H1 (cell line): ENCODE results near the gene GTF2A1L.

ENCODE experiments used
- CEBPB ChIP-seq: IDR thresholded peaks from 2 replicates; pipeline ENCODE4 v1.6.1; 2012; ENCODE audit warnings: low read depth, low read length
- CHD2 ChIP-seq: IDR thresholded peaks from 2 replicates; pipeline ENCODE4 v1.6.1; 2012; ENCODE audit warnings: low read length, improper control_type of control experiment
- CTCF ChIP-seq, 3 experiments: IDR thresholded peaks; 1 replicate in 2 of 3; 2 replicates in 1 of 3; pipeline versions ENCODE4 v1.5.1 to v1.6.1; 2011; ENCODE audit warnings: low read length in 3 of 3, mild to moderate bottlenecking in 3 of 3, inconsistent platforms in 2 of 3, low read depth in 1 of 3, moderate library complexity in 1 of 3; ENCODE audit not compliant: insufficient read depth in 1 of 3; ENCODE audit errors: control extremely low read depth in 1 of 3
- EP300 ChIP-seq, 2 experiments: IDR thresholded peaks; 1 replicate in 1 of 2; 2 replicates in 1 of 2; pipeline ENCODE4 v1.6.1; 2011 to 2012; ENCODE audit warnings: low read depth in 2 of 2, low read length in 2 of 2, mild to moderate bottlenecking in 2 of 2, borderline replicate concordance in 1 of 2, inconsistent platforms in 1 of 2, moderate library complexity in 1 of 2
- EZH2 ChIP-seq: fragments of 200-600 bp; sonication (generic); IDR thresholded peaks from 2 replicates; pipeline ENCODE4 v1.7.1; 2012; ENCODE audit warnings: low read depth, mild to moderate bottlenecking, moderate library complexity, low read length, inconsistent platforms; ENCODE audit not compliant: severe bottlenecking
- JUND ChIP-seq: IDR thresholded peaks from 2 replicates; pipeline ENCODE4 v1.6.1; 2011; ENCODE audit warnings: mild to moderate bottlenecking, improper control_type of control experiment, low read length
- POLR2A ChIP-seq, 2 experiments: IDR thresholded peaks; 1 replicate in 1 of 2; 2 replicates in 1 of 2; pipeline ENCODE4 v1.6.1; 2011; ENCODE audit warnings: low read depth in 2 of 2, low read length in 2 of 2, mild to moderate bottlenecking in 2 of 2; ENCODE audit errors: control extremely low read depth in 1 of 2
- SP1 ChIP-seq: IDR thresholded peaks from 2 replicates; pipeline ENCODE4 v1.6.1; 2011; ENCODE audit warnings: low read depth, low read length
- TCF12 ChIP-seq: IDR thresholded peaks from 2 replicates; pipeline ENCODE4 v1.6.1; 2011; ENCODE audit warnings: low read depth, mild to moderate bottlenecking, low read length

- TF ChIP-seq CTCF (IDR thresholded peaks at IDR 0.05; ENCODE audit: control extremely low read depth in 1 of 3, insufficient read depth in 1 of 3, low read depth in 1 of 3, low read length in 3 of 3) (no peak), POLR2A (IDR thresholded peaks at IDR 0.05; ENCODE audit: control extremely low read depth in 1 of 2, low read depth in 2 of 2, low read length in 2 of 2) (no peak), CEBPB (no peak), TCF12 (no peak), SP1 (no peak), JUND (no peak), EZH2 (no peak), EP300 (IDR thresholded peaks at IDR 0.05; ENCODE audit: borderline replicate concordance in 1 of 2, low read depth in 2 of 2, low read length in 2 of 2) (no peak), CHD2 (no peak)
These were observed 7.0 kb downstream of the GTF2A1L start for GRCh38 chr2:48624696-48625095.
